Measurements from ENCODE around the gene ITIH5. TPM values are rescaled to one million over a fixed set of nuclear protein-coding genes. Genes with fewer than 3 reads are reported as not detected.

The ITIH5 gene
- total and polyA plus RNA-seq, 2 of the 13 experiments (the other 11 are each of a cell fraction or from before 2014, with no cell fraction given), result 4.7 to 8.9 TPM

DNA sequence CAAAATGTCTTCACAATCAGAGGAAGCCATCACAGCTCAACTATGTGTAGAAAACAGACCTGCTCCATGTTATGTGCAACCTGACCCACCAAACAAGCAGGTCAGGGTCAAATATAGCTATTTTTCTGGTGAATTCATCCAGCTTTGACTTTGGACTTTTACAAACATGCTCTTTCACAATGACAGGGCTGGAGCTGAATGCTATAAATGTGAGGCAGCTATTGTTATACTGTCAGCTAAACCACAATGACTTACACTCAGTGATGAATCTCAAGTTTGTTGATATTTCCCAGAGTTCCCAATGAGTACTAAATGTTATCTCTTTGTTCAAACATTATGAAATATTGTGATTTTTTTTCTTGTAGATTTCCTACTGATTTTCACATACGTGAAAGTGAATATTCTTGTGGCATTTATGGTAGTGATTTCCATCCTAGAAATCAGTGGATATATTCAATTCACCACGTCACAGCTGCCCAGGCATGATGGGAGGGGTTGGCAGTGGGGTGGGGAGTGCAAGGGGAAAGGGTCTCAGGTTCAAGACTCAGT lies 33.9 kb upstream of the ITIH5 start (continued):
- TF ChIP-seq REPIN1 (CRISPR knock-in tag; IDR thresholded peaks at IDR 0.05; ENCODE audit: borderline replicate concordance, low read depth) (no peak), PHF8 (CRISPR knock-in tag; IDR thresholded peaks at IDR 0.05) (no peak), PCBP1 (IDR thresholded peaks at IDR 0.05; ENCODE audit: borderline replicate concordance, low read depth, low read length) (no peak), SP5 (CRISPR knock-in tag; IDR thresholded peaks at IDR 0.05; ENCODE audit: borderline replicate concordance, low read depth) (peak; percentile 70; the same call in 1 of the 2 replicates), KLF16 (CRISPR knock-in tag; IDR thresholded peaks at IDR 0.05) (0 out of 4 replicates have a peak, but pooled peaks of 1 of the 2 experiments have one; percentile 29), HOXA9 (CRISPR knock-in tag; IDR thresholded peaks at IDR 0.05; ENCODE audit: borderline replicate concordance) (no peak), POLR2A (IDR thresholded peaks at IDR 0.05; ENCODE audit: insufficient read depth in 1 of 2, low read depth in 2 of 2, low read length in 2 of 2) (peak in 1 of 2 experiments; percentile 50; a peak in 1 of 4 replicates), ATF7-NPFF (CRISPR knock-in tag; IDR thresholded peaks at IDR 0.05; ENCODE audit: low read depth) (no peak), ZNF235 (CRISPR knock-in tag; IDR thresholded peaks at IDR 0.05; ENCODE audit: borderline replicate concordance) (no peak), HIVEP1 (CRISPR knock-in tag; IDR thresholded peaks at IDR 0.05) (no peak), JARID2 (CRISPR knock-in tag; IDR thresholded peaks at IDR 0.05; ENCODE audit: insufficient replicate concordance) (no peak), ONECUT2 (CRISPR knock-in tag; IDR thresholded peaks at IDR 0.05) (peak; percentile 80), SMARCC2 (IDR thresholded peaks at IDR 0.05) (peak; percentile 76; the same call in 1 of the 2 replicates)
- TF ChIP-seq, protein P1, sequence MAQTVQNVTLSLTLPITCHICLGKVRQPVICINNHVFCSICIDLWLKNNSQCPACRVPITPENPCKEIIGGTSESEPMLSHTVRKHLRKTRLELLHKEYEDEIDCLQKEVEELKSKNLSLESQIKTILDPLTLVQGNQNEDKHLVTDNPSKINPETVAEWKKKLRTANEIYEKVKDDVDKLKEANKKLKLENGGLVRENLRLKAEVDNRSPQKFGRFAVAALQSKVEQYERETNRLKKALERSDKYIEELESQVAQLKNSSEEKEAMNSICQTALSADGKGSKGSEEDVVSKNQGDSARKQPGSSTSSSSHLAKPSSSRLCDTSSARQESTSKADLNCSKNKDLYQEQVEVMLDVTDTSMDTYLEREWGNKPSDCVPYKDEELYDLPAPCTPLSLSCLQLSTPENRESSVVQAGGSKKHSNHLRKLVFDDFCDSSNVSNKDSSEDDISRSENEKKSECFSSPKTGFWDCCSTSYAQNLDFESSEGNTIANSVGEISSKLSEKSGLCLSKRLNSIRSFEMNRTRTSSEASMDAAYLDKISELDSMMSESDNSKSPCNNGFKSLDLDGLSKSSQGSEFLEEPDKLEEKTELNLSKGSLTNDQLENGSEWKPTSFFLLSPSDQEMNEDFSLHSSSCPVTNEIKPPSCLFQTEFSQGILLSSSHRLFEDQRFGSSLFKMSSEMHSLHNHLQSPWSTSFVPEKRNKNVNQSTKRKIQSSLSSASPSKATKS (CRISPR knock-in tag; IDR thresholded peaks at IDR 0.05), result no peak
- TF ChIP-seq, protein P2, sequence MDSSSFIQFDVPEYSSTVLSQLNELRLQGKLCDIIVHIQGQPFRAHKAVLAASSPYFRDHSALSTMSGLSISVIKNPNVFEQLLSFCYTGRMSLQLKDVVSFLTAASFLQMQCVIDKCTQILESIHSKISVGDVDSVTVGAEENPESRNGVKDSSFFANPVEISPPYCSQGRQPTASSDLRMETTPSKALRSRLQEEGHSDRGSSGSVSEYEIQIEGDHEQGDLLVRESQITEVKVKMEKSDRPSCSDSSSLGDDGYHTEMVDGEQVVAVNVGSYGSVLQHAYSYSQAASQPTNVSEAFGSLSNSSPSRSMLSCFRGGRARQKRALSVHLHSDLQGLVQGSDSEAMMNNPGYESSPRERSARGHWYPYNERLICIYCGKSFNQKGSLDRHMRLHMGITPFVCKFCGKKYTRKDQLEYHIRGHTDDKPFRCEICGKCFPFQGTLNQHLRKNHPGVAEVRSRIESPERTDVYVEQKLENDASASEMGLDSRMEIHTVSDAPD (CRISPR knock-in tag; IDR thresholded peaks at IDR 0.05), result no peak; the same call in 1 of the 2 replicates
- TF ChIP-seq, protein P3, sequence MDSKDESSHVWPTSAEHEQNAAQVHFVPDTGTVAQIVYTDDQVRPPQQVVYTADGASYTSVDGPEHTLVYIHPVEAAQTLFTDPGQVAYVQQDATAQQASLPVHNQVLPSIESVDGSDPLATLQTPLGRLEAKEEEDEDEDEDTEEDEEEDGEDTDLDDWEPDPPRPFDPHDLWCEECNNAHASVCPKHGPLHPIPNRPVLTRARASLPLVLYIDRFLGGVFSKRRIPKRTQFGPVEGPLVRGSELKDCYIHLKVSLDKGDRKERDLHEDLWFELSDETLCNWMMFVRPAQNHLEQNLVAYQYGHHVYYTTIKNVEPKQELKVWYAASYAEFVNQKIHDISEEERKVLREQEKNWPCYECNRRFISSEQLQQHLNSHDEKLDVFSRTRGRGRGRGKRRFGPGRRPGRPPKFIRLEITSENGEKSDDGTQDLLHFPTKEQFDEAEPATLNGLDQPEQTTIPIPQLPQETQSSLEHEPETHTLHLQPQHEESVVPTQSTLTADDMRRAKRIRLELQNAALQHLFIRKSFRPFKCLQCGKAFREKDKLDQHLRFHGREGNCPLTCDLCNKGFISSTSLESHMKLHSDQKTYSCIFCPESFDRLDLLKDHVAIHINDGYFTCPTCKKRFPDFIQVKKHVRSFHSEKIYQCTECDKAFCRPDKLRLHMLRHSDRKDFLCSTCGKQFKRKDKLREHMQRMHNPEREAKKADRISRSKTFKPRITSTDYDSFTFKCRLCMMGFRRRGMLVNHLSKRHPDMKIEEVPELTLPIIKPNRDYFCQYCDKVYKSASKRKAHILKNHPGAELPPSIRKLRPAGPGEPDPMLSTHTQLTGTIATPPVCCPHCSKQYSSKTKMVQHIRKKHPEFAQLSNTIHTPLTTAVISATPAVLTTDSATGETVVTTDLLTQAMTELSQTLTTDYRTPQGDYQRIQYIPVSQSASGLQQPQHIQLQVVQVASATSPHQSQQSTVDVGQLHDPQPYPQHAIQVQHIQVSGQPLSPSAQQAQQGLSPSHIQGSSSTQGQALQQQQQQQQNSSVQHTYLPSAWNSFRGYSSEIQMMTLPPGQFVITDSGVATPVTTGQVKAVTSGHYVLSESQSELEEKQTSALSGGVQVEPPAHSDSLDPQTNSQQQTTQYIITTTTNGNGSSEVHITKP (CRISPR knock-in tag; IDR thresholded peaks at IDR 0.05; ENCODE audit: low read depth), result no peak
- TF ChIP-seq, protein P4, sequence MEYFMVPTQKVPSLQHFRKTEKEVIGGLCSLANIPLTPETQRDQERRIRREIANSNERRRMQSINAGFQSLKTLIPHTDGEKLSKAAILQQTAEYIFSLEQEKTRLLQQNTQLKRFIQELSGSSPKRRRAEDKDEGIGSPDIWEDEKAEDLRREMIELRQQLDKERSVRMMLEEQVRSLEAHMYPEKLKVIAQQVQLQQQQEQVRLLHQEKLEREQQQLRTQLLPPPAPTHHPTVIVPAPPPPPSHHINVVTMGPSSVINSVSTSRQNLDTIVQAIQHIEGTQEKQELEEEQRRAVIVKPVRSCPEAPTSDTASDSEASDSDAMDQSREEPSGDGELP (IDR thresholded peaks at IDR 0.05; ENCODE audit: borderline replicate concordance, low read depth), result peak; percentile 36; the same call in 1 of the 2 replicates
- TF ChIP-seq, protein P5, sequence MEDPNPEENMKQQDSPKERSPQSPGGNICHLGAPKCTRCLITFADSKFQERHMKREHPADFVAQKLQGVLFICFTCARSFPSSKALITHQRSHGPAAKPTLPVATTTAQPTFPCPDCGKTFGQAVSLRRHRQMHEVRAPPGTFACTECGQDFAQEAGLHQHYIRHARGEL (CRISPR knock-in tag; IDR thresholded peaks at IDR 0.05), result no peak
- TF ChIP-seq, protein P6, sequence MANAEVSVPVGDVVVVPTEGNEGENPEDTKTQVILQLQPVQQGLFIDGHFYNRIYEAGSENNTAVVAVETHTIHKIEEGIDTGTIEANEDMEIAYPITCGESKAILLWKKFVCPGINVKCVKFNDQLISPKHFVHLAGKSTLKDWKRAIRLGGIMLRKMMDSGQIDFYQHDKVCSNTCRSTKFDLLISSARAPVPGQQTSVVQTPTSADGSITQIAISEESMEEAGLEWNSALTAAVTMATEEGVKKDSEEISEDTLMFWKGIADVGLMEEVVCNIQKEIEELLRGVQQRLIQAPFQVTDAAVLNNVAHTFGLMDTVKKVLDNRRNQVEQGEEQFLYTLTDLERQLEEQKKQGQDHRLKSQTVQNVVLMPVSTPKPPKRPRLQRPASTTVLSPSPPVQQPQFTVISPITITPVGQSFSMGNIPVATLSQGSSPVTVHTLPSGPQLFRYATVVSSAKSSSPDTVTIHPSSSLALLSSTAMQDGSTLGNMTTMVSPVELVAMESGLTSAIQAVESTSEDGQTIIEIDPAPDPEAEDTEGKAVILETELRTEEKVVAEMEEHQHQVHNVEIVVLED (CRISPR knock-in tag; IDR thresholded peaks at IDR 0.05; ENCODE audit: borderline replicate concordance), result peak; percentile 43; the same call in 1 of the 2 replicates
